IMR-90 (cell line): ENCODE data around the gene TYMS. TPM values are rescaled to one million over a fixed set of nuclear protein-coding genes. Genes with fewer than 3 reads are reported as not detected.

Experiments used
- ATAC-seq: fragments of 200-7000 bp; cut with Tn5 transposase; 2 replicates; pipeline ENCODE4 v1.9.1; 2020; ENCODE audit warnings: low read depth, mild to moderate bottlenecking, moderate library complexity
- BruUV-seq: library from RNA; stranded (reverse); fragments of 400-500 nt; replicated peaks from 2 replicates; lab custom pipeline; 2021; lab: Mats Ljungman, UMichigan
- CTCF ChIA-PET: fragments of 300-600 bp; formaldehyde crosslinking; extraction: SDS; loops from one replicate; lab custom pipeline; 2021; ENCODE audit warnings: antibody characterized with exemption; lab: Yijun Ruan, JAX
- POLR2A ChIA-PET: fragments of 300-600 bp; sonication (Branson Sonifier 250); formaldehyde crosslinking; loops from one replicate; lab custom pipeline; 2022; ENCODE audit warnings: antibody characterized with exemption; ENCODE audit not compliant: unreplicated experiment; lab: Charles Lee
- DNase-seq: peaks from one replicate; pipeline ENCODE4 v3.0.0; 2013
- H2AFZ ChIP-seq: replicated peaks from 2 replicates; pipeline ENCODE3; 2013; ENCODE audit warnings: low read length, mild to moderate bottlenecking; ENCODE audit not compliant: poor library complexity
- H2AK5ac ChIP-seq: 2 replicates; pipeline ENCODE4 v1.6.1; 2013; ENCODE audit warnings: low read depth, low read length, inconsistent platforms
- H2AK9ac ChIP-seq: replicated peaks from 2 replicates; pipeline ENCODE3; 2013; ENCODE audit warnings: mild to moderate bottlenecking, low read depth, low read length, moderate library complexity; ENCODE audit not compliant: poor library complexity
- H2BK120ac ChIP-seq: 2 replicates; pipeline ENCODE4 v1.6.1; 2013; ENCODE audit warnings: low read depth, low read length, inconsistent platforms
- H2BK15ac ChIP-seq: 3 replicates; pipeline ENCODE4 v1.6.1; 2013; ENCODE audit warnings: low read depth, low read length, inconsistent platforms
- H2BK20ac ChIP-seq: 2 replicates; pipeline ENCODE4 v1.6.1; 2013; ENCODE audit warnings: low read depth, mild to moderate bottlenecking, inconsistent platforms, low read length, moderate library complexity
- H2BK5ac ChIP-seq: 2 replicates; pipeline ENCODE4 v1.6.1; 2013; ENCODE audit warnings: mild to moderate bottlenecking, low read depth, low read length, inconsistent platforms; ENCODE audit not compliant: poor library complexity, severe bottlenecking
- H3K14ac ChIP-seq: replicated peaks from 2 replicates; pipeline ENCODE4 v1.6.1; 2013; ENCODE audit warnings: low read depth, low read length, inconsistent platforms
- H3K18ac ChIP-seq: 2 replicates; pipeline ENCODE4 v1.6.1; 2013; ENCODE audit warnings: low read depth, low read length, control low read depth
- H3K23ac ChIP-seq: 2 replicates; pipeline ENCODE4 v1.6.1; 2013; ENCODE audit warnings: low read depth, low read length, inconsistent platforms
- H3K27ac ChIP-seq: 2 replicates; pipeline ENCODE4 v1.5.1; 2013; ENCODE audit warnings: mild to moderate bottlenecking, control low read depth, low read length; ENCODE audit not compliant: insufficient read depth
- H3K27me3 ChIP-seq: 2 replicates; pipeline ENCODE4 v1.6.1; 2013; ENCODE audit warnings: low read length; ENCODE audit not compliant: control insufficient read depth, insufficient read depth
- H3K36me3 ChIP-seq: 2 replicates; pipeline ENCODE4 v1.6.1; 2013; ENCODE audit warnings: low read length, mixed read lengths; ENCODE audit not compliant: control insufficient read depth, insufficient read depth
- H3K4ac ChIP-seq: 2 replicates; pipeline ENCODE4 v1.6.1; 2013; ENCODE audit warnings: low read depth, low read length, inconsistent platforms
- H3K4me1 ChIP-seq: 2 replicates; pipeline ENCODE4 v1.6.1; 2013; ENCODE audit warnings: low read length, mixed read lengths; ENCODE audit not compliant: control insufficient read depth, insufficient read depth
- H3K4me2 ChIP-seq: 2 replicates; pipeline ENCODE4 v1.6.1; 2013; ENCODE audit warnings: low read depth, mild to moderate bottlenecking, control low read depth, low read length, moderate library complexity
- H3K4me3 ChIP-seq: 2 replicates; pipeline ENCODE4 v1.5.1; 2013; ENCODE audit warnings: low read depth, mild to moderate bottlenecking, control low read depth, low read length, moderate library complexity; ENCODE audit not compliant: insufficient read depth
- H3K56ac ChIP-seq: 2 replicates; pipeline ENCODE4 v1.6.1; 2013; ENCODE audit warnings: low read length, inconsistent platforms; ENCODE audit not compliant: insufficient read depth; ENCODE audit errors: extremely low read depth
- H3K79me1 ChIP-seq, 2 experiments: 2 replicates each; pipeline ENCODE4 v1.6.1; 2013; ENCODE audit warnings: low read length in 2 of 2, inconsistent platforms in 1 of 2, low read depth in 1 of 2
- H3K9ac ChIP-seq: 2 replicates; pipeline ENCODE4 v1.6.1; 2013; ENCODE audit warnings: low read depth, low read length, control low read depth
- H3K9me1 ChIP-seq: 2 replicates; pipeline ENCODE4 v1.6.1; 2013; ENCODE audit warnings: low read length, inconsistent platforms; ENCODE audit not compliant: insufficient read depth
- H3K9me3 ChIP-seq: 2 replicates; pipeline ENCODE4 v1.6.1; 2013; ENCODE audit warnings: low read length; ENCODE audit not compliant: control insufficient read depth, insufficient read depth
- H4K20me1 ChIP-seq: 2 replicates; pipeline ENCODE4 v1.6.1; 2013; ENCODE audit warnings: low read length, inconsistent platforms; ENCODE audit not compliant: insufficient read depth
- H4K5ac ChIP-seq: 2 replicates; pipeline ENCODE4 v1.6.1; 2013; ENCODE audit warnings: mild to moderate bottlenecking, low read depth, low read length, control low read depth
- H4K8ac ChIP-seq, 2 experiments: 2 replicates each; pipeline ENCODE4 v1.6.1; 2013; ENCODE audit warnings: low read depth in 2 of 2, low read length in 2 of 2, control low read depth in 1 of 2, inconsistent platforms in 1 of 2
- H4K91ac ChIP-seq: 2 replicates; pipeline ENCODE4 v1.6.1; 2013; ENCODE audit warnings: low read depth, low read length, inconsistent platforms; ENCODE audit not compliant: insufficient read depth
- BHLHE40 ChIP-seq: fragments of 150-350 bp; IDR thresholded peaks from 2 replicates; pipeline ENCODE4 v1.6.1; 2016; ENCODE audit warnings: mild to moderate bottlenecking, low read depth, low read length
- CHD1 ChIP-seq: IDR thresholded peaks from 2 replicates; pipeline ENCODE4 v1.6.1; 2012; ENCODE audit warnings: low read depth, low read length, improper control_type of control experiment
- FOS ChIP-seq: fragments of 150-350 bp; IDR thresholded peaks from 2 replicates; pipeline ENCODE4 v1.6.1; 2016; ENCODE audit warnings: low read depth, low read length
- NFE2L2 ChIP-seq: fragments of 150-350 bp; IDR thresholded peaks from 2 replicates; pipeline ENCODE4 v1.6.1; 2016; ENCODE audit warnings: low read depth, mild to moderate bottlenecking, low read length
- RAD21 ChIP-seq: IDR thresholded peaks from 2 replicates; pipeline ENCODE4 v1.6.1; 2012; ENCODE audit warnings: low read length, improper control_type of control experiment
- RCOR1 ChIP-seq: IDR thresholded peaks from 2 replicates; pipeline ENCODE4 v1.6.1; 2012; ENCODE audit warnings: mild to moderate bottlenecking, low read length, improper control_type of control experiment; ENCODE audit not compliant: insufficient replicate concordance
- SMC3 ChIP-seq: fragments of 150-350 bp; IDR thresholded peaks from 2 replicates; pipeline ENCODE4 v1.6.1; 2016; ENCODE audit warnings: low read depth, mild to moderate bottlenecking, antibody characterized with exemption, low read length, moderate library complexity
- USF2 ChIP-seq: fragments of 150-350 bp; IDR thresholded peaks from 2 replicates; pipeline ENCODE4 v1.6.1; 2017; ENCODE audit warnings: mild to moderate bottlenecking, antibody characterized with exemption, low read length, low read depth
- dilution Hi-C: fragments of 300-500 bp; cut with HindIII; formaldehyde crosslinking; loops from one replicate; pipeline ENCODE4 v1.14.3; 2018; ENCODE audit warnings: low sequenced_read_pairs; ENCODE audit not compliant: unreplicated experiment
- in situ Hi-C: fragments of 300-500 bp; cut with MboI; formaldehyde crosslinking; loops from 3 replicates; pipeline ENCODE4 v1.14.3; 2019; ENCODE audit warnings: low sequenced_read_pairs, inconsistent platforms, mixed read lengths
- intact Hi-C: fragments of 100-400 bp; cut with micrococcal nuclease; formaldehyde crosslinking; loops from 2 replicates; pipeline ENCODE4 v1.10.0; 2022
- polyA plus RNA-seq, 3 experiments: library from polyadenylated mRNA; depleted of rRNA; stranded (reverse); fragments of >200 nt; gene quantifications; 2 replicates each; pipeline ENCODE4 v1.2.3, GENCODE V29; 2012; ENCODE audit warnings: low replicate concordance in 1 of 3
- total RNA-seq: library from RNA; depleted of rRNA; stranded (reverse); fragments of >200 nt; gene quantifications from 2 replicates; pipeline ENCODE4 v1.2.3, GENCODE V29; 2012

Gene TYMS
- total and polyA plus RNA-seq, 2 of the 4 experiments (the other 2 are of a cell fraction): 28.3 to 92.2 TPM

GRCh38 chr18:682833-683232, 25.4 kb downstream of the TYMS start:
- ATAC-seq (no peak), DNase-seq (no peak)
- H3K36me3 ChIP-seq: peaks cover 24% of the 10 kb centered on the region
- no peak overlapping the region for H2AFZ ChIP-seq
- CTCF ChIA-PET: no interaction called here
- H4K8ac ChIP-seq: no peak overlapping the region
- H2AK5ac ChIP-seq: no peak overlapping the region
- intact Hi-C loops: no loop called here
- H3K9ac ChIP-seq: no peak overlapping the region
- no TSS peak for BruUV-seq
- no peak overlapping the region for H2BK120ac ChIP-seq
- H2BK20ac ChIP-seq: no peak overlapping the region
- H4K20me1 ChIP-seq: no peaks in the 10 kb centered on the region
- no peak overlapping the region for H3K4me2 ChIP-seq
- no peak overlapping the region for H3K14ac ChIP-seq
- H4K91ac ChIP-seq: no peak overlapping the region
- H3K9me3 ChIP-seq: no peaks in the 10 kb centered on the region
- H3K4me1 ChIP-seq: no peaks in the 10 kb centered on the region
- H3K4ac ChIP-seq: no peak overlapping the region
- H3K79me1 ChIP-seq: no peaks in the 10 kb centered on the region
- H2BK5ac ChIP-seq: no peak overlapping the region
- H3K18ac ChIP-seq: no peak overlapping the region
- dilution Hi-C loops: no loop called here
- no peak overlapping the region for H3K56ac ChIP-seq
- H3K27me3 ChIP-seq: no peaks in the 10 kb centered on the region
- no peak for TF ChIP-seq USF2
- TF ChIP-seq NFE2L2: no peak
- no peak for TF ChIP-seq RAD21
- TF ChIP-seq BHLHE40: no peak
- TF ChIP-seq RCOR1: no peak
- no peak for TF ChIP-seq SMC3
- no peak for TF ChIP-seq CHD1
- TF ChIP-seq FOS: no peak
- no peak overlapping the region for H3K27ac ChIP-seq
- in situ Hi-C loops: no loop called here
- no peak overlapping the region for H2AK9ac ChIP-seq
- POLR2A ChIA-PET: no interaction called here
- no peak overlapping the region for H3K4me3 ChIP-seq
- H3K9me1 ChIP-seq: peaks cover 7% of the 10 kb centered on the region
- no peak overlapping the region for H3K23ac ChIP-seq
- H2BK15ac ChIP-seq: no peak overlapping the region
- H4K5ac ChIP-seq: no peak overlapping the region
